ENCODE measurements around the gene GPR15. TPM values are rescaled to one million over a fixed set of nuclear protein-coding genes. Genes with fewer than 3 reads are reported as not detected.

Gene GPR15
- total RNA-seq, 1 experiment from 2014 or later = not detected

- TF ChIP-seq AR (CRISPR knock-in tag; IDR thresholded peaks at IDR 0.05) (no peak), JAZF1 (CRISPR knock-in tag; IDR thresholded peaks at IDR 0.05) (no peak), EMX1 (CRISPR knock-in tag; IDR thresholded peaks at IDR 0.05) (no peak), FOXP1 (CRISPR knock-in tag; IDR thresholded peaks at IDR 0.05; ENCODE audit: borderline replicate concordance) (no peak), MAX (CRISPR knock-in tag; IDR thresholded peaks at IDR 0.05) (no peak)
Observed at GRCh38 chr3:98555025-98555379, 23.2 kb downstream of the GPR15 start (continued).

- no peaks in the 10 kb centered on the region for H3K4me1 Mint-ChIP-seq
- H3K36me3 Mint-ChIP-seq = no peaks in the 10 kb centered on the region
- H3K27ac Mint-ChIP-seq = no peak overlapping the region
- no peaks in the 10 kb centered on the region for H3K27me3 Mint-ChIP-seq (ENCODE audit: low read depth)
- POLR2A ChIA-PET = no interaction called here
- CTCF ChIA-PET = interaction anchor here (1.2 kb wide), 1 partner anchor 56 kb away, joined by 3 read pairs; no protein-coding TSS in a partner anchor
- no peak overlapping the region for H3K4me3 Mint-ChIP-seq
- DNase-seq (ENCODE audit: low spot score) = no peak
- TF ChIP-seq IRF2 (CRISPR knock-in tag; IDR thresholded peaks at IDR 0.05; ENCODE audit: borderline replicate concordance, low read depth) (no peak), SMAD3 (CRISPR knock-in tag; IDR thresholded peaks at IDR 0.05; ENCODE audit: borderline replicate concordance) (no peak), MYBL2 (CRISPR knock-in tag; IDR thresholded peaks at IDR 0.05) (no peak), ZNF281 (CRISPR knock-in tag; IDR thresholded peaks at IDR 0.05) (no peak), ZNF532 (CRISPR knock-in tag; IDR thresholded peaks at IDR 0.05; ENCODE audit: borderline replicate concordance) (no peak), GABPB1 (CRISPR knock-in tag; IDR thresholded peaks at IDR 0.05) (no peak), NFATC4 (CRISPR knock-in tag; IDR thresholded peaks at IDR 0.05) (no peak), ZNF317 (CRISPR knock-in tag; IDR thresholded peaks at IDR 0.05; ENCODE audit: borderline replicate concordance, low read depth) (no peak), MXD4 (CRISPR knock-in tag; IDR thresholded peaks at IDR 0.05; ENCODE audit: borderline replicate concordance) (no peak)
- no peak for ATAC-seq
- no peaks in the 10 kb centered on the region; the same call in 1 of the 2 replicates for H3K9me3 Mint-ChIP-seq
Observed at GRCh38 chr3:98556164-98557130, 24.7 kb downstream of the GPR15 start.

All from WTC11 (cell line).